ENCODE measurements around the gene ZFP36L2.

GRCh38 chr2:43225788-43226557, 433 bp downstream of the ZFP36L2 start:
- no peak for TF ChIP-seq CTCF (conservative IDR thresholded peaks at IDR 0.05 in 1 of 2, IDR thresholded peaks at IDR 0.05 in 1 of 2; ENCODE audit: extremely low read depth in 1 of 2, insufficient read depth in 1 of 2, low read depth in 1 of 2, low read length in 2 of 2)
- TF ChIP-seq EZH2 (IDR thresholded peaks at IDR 0.05; ENCODE audit: borderline replicate concordance, low read length): no peak
